ENCODE measurements around the gene XAGE1A. TPM values are rescaled to one million over a fixed set of nuclear protein-coding genes. Genes with fewer than 3 reads are reported as not detected.
"Not testable (repeated sequence)": the region's sequence is repeated elsewhere in the genome, so short reads cannot be mapped to it uniquely, and the experiment has no call there.

XAGE1A gene
- total RNA-seq, 1 donor from 2014 or later: not detected

- Mint-ChIP-seq H3K36me3 (ENCODE audit: low read depth, unreplicated experiment) (no peaks in the 10 kb centered on the region), H3K9me3 (ENCODE audit: unreplicated experiment) (no peaks in the 10 kb centered on the region), H3K4me1 (ENCODE audit: low read depth, unreplicated experiment) (no peaks in the 10 kb centered on the region), H3K27ac (ENCODE audit: unreplicated experiment) (no peak overlapping the region), H3K27me3 (ENCODE audit: low read depth, unreplicated experiment) (peaks cover 2% of the 10 kb centered on the region), H3K4me3 (ENCODE audit: unreplicated experiment) (no peak overlapping the region)
- no peak overlapping the region for H3K4me3 ChIP-seq (ENCODE audit: insufficient read depth, low read depth, low read length)
- FAIRE-seq (no peak), DNase-seq (ENCODE audit: low read depth) (no peak)
- no peaks in the 10 kb centered on the region for H3K79me2 ChIP-seq (ENCODE audit: insufficient read depth, low read length)
- H3K27ac ChIP-seq (ENCODE audit: low read depth, low read length): no peak overlapping the region
- H3K36me3 ChIP-seq (ENCODE audit: insufficient read depth, low read length): no peaks in the 10 kb centered on the region
- no peak for TF ChIP-seq CTCF (IDR thresholded peaks at IDR 0.05; ENCODE audit: insufficient read depth, low read depth, low read length)
- no peak for TF ChIP-seq EZH2 (IDR thresholded peaks at IDR 0.05; ENCODE audit: insufficient read depth, low read length)
- no peaks in the 10 kb centered on the region for H3K27me3 ChIP-seq (ENCODE audit: insufficient read depth, low read length)
- no peak overlapping the region for H2AFZ ChIP-seq (ENCODE audit: low read depth, low read length)
- no peak overlapping the region for H3K9ac ChIP-seq (ENCODE audit: low read length)
- no peaks in the 10 kb centered on the region for H4K20me1 ChIP-seq (ENCODE audit: insufficient read depth, low read length)
- no peak overlapping the region for H3K4me2 ChIP-seq (ENCODE audit: low read length)
- no peaks in the 10 kb centered on the region for H3K9me3 ChIP-seq (ENCODE audit: insufficient read depth, low read depth, low read length)
- no peaks in the 10 kb centered on the region for H3K4me1 ChIP-seq (ENCODE audit: insufficient read depth, low read length)
Measured at GRCh38 chrX:52544147-52544840, 48.7 kb downstream of the XAGE1A start.

- not testable (repeated sequence) for H3K27ac ChIP-seq (ENCODE audit: low read depth, low read length); H4K20me1 ChIP-seq (ENCODE audit: insufficient read depth, low read length); H3K4me1 ChIP-seq (ENCODE audit: insufficient read depth, low read length); H3K36me3 Mint-ChIP-seq (ENCODE audit: low read depth, unreplicated experiment); H3K9me3 Mint-ChIP-seq (ENCODE audit: unreplicated experiment); H3K4me1 Mint-ChIP-seq (ENCODE audit: low read depth, unreplicated experiment); H3K36me3 ChIP-seq (ENCODE audit: insufficient read depth, low read length); H2AFZ ChIP-seq (ENCODE audit: low read depth, low read length); H3K4me2 ChIP-seq (ENCODE audit: low read length); H3K4me3 ChIP-seq (ENCODE audit: insufficient read depth, low read depth, low read length); H3K27me3 ChIP-seq (ENCODE audit: insufficient read depth, low read length); H3K4me3 Mint-ChIP-seq (ENCODE audit: unreplicated experiment); FAIRE-seq; H3K9me3 ChIP-seq (ENCODE audit: insufficient read depth, low read depth, low read length); DNase-seq (ENCODE audit: low read depth); H3K79me2 ChIP-seq (ENCODE audit: insufficient read depth, low read length); H3K27ac Mint-ChIP-seq (ENCODE audit: unreplicated experiment); H3K27me3 Mint-ChIP-seq (ENCODE audit: low read depth, unreplicated experiment); H3K9ac ChIP-seq (ENCODE audit: low read length)
Measured at GRCh38 chrX:52548769-52549168, 53.2 kb downstream of the XAGE1A start.

Other genes with a start within 250 kb of the XAGE1A start
- not detected in 2 replicates for gene XAGE2, start 126.8 kb upstream of the XAGE1A start, total RNA-seq
- not detected in 2 replicates for gene XAGE1B, start 21.3 kb downstream of the XAGE1A start, total RNA-seq
- gene SSX7, start 159.1 kb downstream of the XAGE1A start, total RNA-seq: not detected in 2 replicates
- not detected in 2 replicates for gene SSX2, start 211.4 kb downstream of the XAGE1A start, total RNA-seq